ENCODE results near the gene NT5C1B. TPM values are rescaled to one million over a fixed set of nuclear protein-coding genes. Genes with fewer than 3 reads are reported as not detected.

Gene NT5C1B
- polyA plus RNA-seq, 1 experiment = not detected

DNA sequence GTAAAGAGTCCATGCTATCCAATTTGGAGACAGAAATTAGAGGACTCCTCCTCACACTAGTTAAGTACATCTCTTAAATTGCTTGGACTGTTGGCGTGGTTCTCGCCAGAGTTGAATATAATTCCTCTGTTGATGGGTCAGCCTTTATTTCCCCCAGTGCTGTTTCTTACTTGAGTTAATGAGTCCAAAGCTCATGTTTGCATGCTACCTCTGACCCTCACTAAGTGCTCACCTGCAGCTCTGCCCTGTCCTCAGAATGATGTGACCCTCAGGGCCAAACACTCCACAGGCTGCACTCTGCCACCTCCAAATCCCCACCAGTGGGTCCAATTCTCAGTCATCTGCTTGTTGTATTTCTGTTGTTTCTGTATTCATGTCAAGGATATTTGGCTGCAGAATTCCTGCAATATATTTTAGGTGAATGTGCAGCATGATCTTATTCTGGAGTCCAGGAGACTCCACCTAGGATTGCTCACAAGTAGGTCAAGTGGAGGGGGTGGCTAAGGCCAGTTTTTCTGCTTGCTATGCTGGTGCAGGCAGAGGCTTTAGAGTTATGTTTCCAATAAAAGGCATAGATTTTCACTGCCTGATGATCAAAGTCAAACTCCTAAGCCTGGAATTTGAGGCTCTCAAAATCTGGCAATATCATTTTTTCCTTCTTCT lies 66.8 kb downstream of the NT5C1B start:
- DNase-seq (ENCODE audit: low read depth, low spot score) = no peak
- H3K27ac ChIP-seq (ENCODE audit: low read depth, low read length) = no peak overlapping the region
- H3K27me3 ChIP-seq (ENCODE audit: control insufficient read depth, insufficient read depth, low read length) = no peaks in the 10 kb centered on the region
- no peaks in the 10 kb centered on the region for H3K9me3 ChIP-seq (ENCODE audit: control insufficient read depth, insufficient read depth, low read length)
- CTCF ChIA-PET = interaction anchor here (0.7 to 4.9 kb wide), 3 partner anchors 56 to 229 kb away, joined by 3 to 69 read pairs (median 4); no protein-coding TSS in a partner anchor
- no peak for TF ChIP-seq CTCF (IDR thresholded peaks at IDR 0.05; ENCODE audit: low read depth, low read length)
- POLR2A ChIA-PET = no interaction called here
- H3K4me3 ChIP-seq (ENCODE audit: low read depth, low read length) = no peak overlapping the region

- DNase-seq (ENCODE audit: low read depth, low spot score) = peak; percentile 68
- H3K4me3 ChIP-seq (ENCODE audit: low read depth, low read length) = no peak overlapping the region
- H3K27me3 ChIP-seq (ENCODE audit: control insufficient read depth, insufficient read depth, low read length) = no peaks in the 10 kb centered on the region
- peak; percentile 96 for TF ChIP-seq CTCF (IDR thresholded peaks at IDR 0.05; ENCODE audit: low read depth, low read length)
- ChIA-PET POLR2A (interaction anchor here (1.1 to 1.2 kb wide), 2 partner anchors 271 to 838 kb away, joined by 3 to 5 read pairs; partner anchors contain the start of gene OSR1), CTCF (interaction anchor here (0.5 to 4.9 kb wide), 74 partner anchors 8 to 1343 kb away, joined by 3 to 85 read pairs (median 4); partner anchors contain the start of gene OSR1)
- no peaks in the 10 kb centered on the region for H3K9me3 ChIP-seq (ENCODE audit: control insufficient read depth, insufficient read depth, low read length)
- no peak overlapping the region for H3K27ac ChIP-seq (ENCODE audit: low read depth, low read length)
These were observed 68.6 kb downstream of the NT5C1B start for GRCh38 chr2:18520451-18521425.

- H3K27me3 ChIP-seq (ENCODE audit: control insufficient read depth, insufficient read depth, low read length) = no peaks in the 10 kb centered on the region
- no peak overlapping the region for H3K27ac ChIP-seq (ENCODE audit: low read depth, low read length)
- no peak overlapping the region for H3K4me3 ChIP-seq (ENCODE audit: low read depth, low read length)
- no peak for TF ChIP-seq CTCF (IDR thresholded peaks at IDR 0.05; ENCODE audit: low read depth, low read length)
- CTCF ChIA-PET = interaction anchor here (0.5 to 4.9 kb wide), 63 partner anchors 9 to 1344 kb away, joined by 3 to 85 read pairs (median 4); partner anchors contain the start of gene OSR1
- POLR2A ChIA-PET = interaction anchor here (0.6 to 1.2 kb wide), 3 partner anchors 272 to 839 kb away, joined by 3 to 13 read pairs (median 5); partner anchors contain the start of gene OSR1
- no peak for DNase-seq (ENCODE audit: low read depth, low spot score)
- no peaks in the 10 kb centered on the region for H3K9me3 ChIP-seq (ENCODE audit: control insufficient read depth, insufficient read depth, low read length)
These were observed 69.4 kb downstream of the NT5C1B start for GRCh38 chr2:18519914-18520450.

- no peaks in the 10 kb centered on the region for H3K27me3 ChIP-seq (ENCODE audit: control insufficient read depth, insufficient read depth, low read length)
- TF ChIP-seq CTCF (IDR thresholded peaks at IDR 0.05; ENCODE audit: low read depth, low read length) = no peak
- H3K27ac ChIP-seq (ENCODE audit: low read depth, low read length) = peak overlapping the region; percentile 25
- DNase-seq (ENCODE audit: low read depth, low spot score) = no peak
- H3K9me3 ChIP-seq (ENCODE audit: control insufficient read depth, insufficient read depth, low read length) = no peaks in the 10 kb centered on the region
- POLR2A ChIA-PET = interaction anchor here (0.6 to 1.9 kb wide), 3 partner anchors 103 to 224 kb away, joined by 4 to 12 read pairs (median 11); no protein-coding TSS in a partner anchor
- CTCF ChIA-PET = interaction anchor here (0.6 to 4.9 kb wide), 17 partner anchors 38 to 1345 kb away, joined by 3 to 85 read pairs (median 4); partner anchors contain the start of genes OSR1 and RDH14
- no peak overlapping the region for H3K4me3 ChIP-seq (ENCODE audit: low read depth, low read length)
These were observed 71.0 kb downstream of the NT5C1B start for GRCh38 chr2:18518116-18519111.
